Measurements from ENCODE around the gene LOC101059915.

The LOC101059915 gene

DNA sequence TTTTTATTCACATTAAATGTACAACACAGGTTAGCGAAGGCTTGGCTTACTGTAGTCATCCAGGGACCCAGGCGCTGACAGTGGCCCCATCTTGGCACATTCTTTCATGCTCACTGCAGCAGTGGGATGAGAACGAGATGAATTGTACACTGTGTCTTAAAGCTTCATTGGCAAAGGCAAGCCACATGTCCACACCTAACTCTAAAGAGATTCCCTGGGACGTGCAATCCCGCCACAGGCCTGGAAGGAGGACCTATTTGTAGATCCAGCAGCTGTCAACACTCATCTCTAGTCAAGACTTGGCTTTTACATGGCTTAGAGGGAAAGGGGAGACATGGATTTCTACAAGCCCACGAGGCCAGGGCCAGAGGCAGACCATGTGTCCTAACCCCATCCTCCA lies 33.0 kb upstream of the LOC101059915 start:
- Histone ChIP-seq H3K36me3 (no peaks in the 10 kb centered on the region), H3K27ac (no peak overlapping the region), H3K9me3 (no peaks in the 10 kb centered on the region), H3K4me1 (no peaks in the 10 kb centered on the region), H3K27me3 (no peaks in the 10 kb centered on the region), H3K4me3 (no peak overlapping the region)
- no peak for DNase-seq
- intact Hi-C loops (cut with DNase I; ENCODE audit: low total_unique reads) = no loop called here
- TF ChIP-seq POLR2A (IDR thresholded peaks at IDR 0.05) = no peak
- TF ChIP-seq, protein P1, sequence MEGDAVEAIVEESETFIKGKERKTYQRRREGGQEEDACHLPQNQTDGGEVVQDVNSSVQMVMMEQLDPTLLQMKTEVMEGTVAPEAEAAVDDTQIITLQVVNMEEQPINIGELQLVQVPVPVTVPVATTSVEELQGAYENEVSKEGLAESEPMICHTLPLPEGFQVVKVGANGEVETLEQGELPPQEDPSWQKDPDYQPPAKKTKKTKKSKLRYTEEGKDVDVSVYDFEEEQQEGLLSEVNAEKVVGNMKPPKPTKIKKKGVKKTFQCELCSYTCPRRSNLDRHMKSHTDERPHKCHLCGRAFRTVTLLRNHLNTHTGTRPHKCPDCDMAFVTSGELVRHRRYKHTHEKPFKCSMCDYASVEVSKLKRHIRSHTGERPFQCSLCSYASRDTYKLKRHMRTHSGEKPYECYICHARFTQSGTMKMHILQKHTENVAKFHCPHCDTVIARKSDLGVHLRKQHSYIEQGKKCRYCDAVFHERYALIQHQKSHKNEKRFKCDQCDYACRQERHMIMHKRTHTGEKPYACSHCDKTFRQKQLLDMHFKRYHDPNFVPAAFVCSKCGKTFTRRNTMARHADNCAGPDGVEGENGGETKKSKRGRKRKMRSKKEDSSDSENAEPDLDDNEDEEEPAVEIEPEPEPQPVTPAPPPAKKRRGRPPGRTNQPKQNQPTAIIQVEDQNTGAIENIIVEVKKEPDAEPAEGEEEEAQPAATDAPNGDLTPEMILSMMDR (IDR thresholded peaks at IDR 0.05) = no peak

DNA sequence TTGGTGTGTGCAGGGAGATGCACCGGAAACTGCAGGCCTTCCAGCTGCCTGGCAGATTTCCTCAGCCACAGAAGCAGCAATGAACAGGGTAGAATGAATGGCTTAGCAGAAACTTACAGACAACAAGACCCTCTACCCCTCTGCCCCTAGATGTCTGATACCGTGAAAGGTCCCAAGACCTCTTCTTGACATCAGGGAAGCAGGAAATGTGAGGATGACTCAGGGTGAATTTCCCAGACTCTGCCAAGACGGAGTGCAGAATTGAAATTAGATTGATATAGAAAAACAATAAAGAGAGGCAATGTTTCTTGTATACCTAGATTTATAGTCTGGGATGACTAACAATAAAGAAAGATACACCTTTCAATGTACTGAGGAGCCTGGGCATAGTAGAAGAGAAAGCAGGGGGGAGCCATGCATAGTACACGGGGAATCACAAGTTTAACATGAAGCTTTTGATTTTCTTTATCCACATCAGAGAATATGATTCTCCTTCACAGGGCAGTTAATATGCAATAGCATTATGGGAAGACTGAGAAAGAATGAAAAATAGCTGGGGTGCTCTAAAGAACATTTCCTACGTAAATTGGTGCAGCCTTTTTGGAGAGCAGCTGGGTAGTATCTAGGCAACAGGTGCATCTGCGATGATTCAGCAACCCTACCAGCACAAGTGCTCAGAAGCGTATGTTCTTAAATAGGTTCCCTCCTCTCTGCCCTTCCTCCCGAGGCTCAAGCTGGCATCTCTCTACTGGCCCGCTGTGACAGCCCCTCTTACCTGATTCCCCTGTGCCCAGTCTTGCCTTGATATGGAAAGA lies 30.7 kb upstream of the LOC101059915 start:
- intact Hi-C loops (cut with DNase I; ENCODE audit: low total_unique reads) = no loop called here
- H3K36me3 ChIP-seq = no peaks in the 10 kb centered on the region
- no peak for DNase-seq
- H3K4me1 ChIP-seq = no peaks in the 10 kb centered on the region
- no peak overlapping the region for H3K27ac ChIP-seq
- no peaks in the 10 kb centered on the region for H3K27me3 ChIP-seq
- TF ChIP-seq, protein P1 (IDR thresholded peaks at IDR 0.05) = no peak
- TF ChIP-seq POLR2A (IDR thresholded peaks at IDR 0.05) = no peak
- no peak overlapping the region for H3K4me3 ChIP-seq
- no peaks in the 10 kb centered on the region for H3K9me3 ChIP-seq

DNA sequence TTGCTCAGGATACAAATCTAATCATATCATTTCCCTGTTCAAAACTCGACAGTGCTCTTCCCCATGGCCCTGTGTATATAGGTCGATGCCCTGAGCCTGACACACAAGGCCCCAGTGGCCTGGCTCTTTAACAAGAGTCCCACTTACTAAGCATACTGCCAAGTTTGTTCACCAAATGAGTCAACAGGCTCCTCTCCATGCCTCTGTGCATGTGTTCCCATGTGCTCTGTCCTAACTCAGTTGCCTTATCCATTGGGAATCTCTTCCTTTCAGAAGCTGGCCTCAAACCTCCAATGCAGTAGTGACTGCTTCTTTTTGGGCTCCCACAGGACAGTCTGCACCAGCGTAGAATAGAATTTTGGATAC lies 30.1 kb upstream of the LOC101059915 start:
- Histone ChIP-seq H3K36me3 (no peaks in the 10 kb centered on the region), H3K27me3 (no peaks in the 10 kb centered on the region), H3K9me3 (no peaks in the 10 kb centered on the region), H3K4me1 (no peaks in the 10 kb centered on the region), H3K27ac (no peak overlapping the region), H3K4me3 (no peak overlapping the region)
- no peak for DNase-seq
- intact Hi-C loops (cut with DNase I; ENCODE audit: low total_unique reads) = no loop called here
- TF ChIP-seq POLR2A (IDR thresholded peaks at IDR 0.05) = no peak
- TF ChIP-seq, protein P1 (IDR thresholded peaks at IDR 0.05) = no peak

DNA sequence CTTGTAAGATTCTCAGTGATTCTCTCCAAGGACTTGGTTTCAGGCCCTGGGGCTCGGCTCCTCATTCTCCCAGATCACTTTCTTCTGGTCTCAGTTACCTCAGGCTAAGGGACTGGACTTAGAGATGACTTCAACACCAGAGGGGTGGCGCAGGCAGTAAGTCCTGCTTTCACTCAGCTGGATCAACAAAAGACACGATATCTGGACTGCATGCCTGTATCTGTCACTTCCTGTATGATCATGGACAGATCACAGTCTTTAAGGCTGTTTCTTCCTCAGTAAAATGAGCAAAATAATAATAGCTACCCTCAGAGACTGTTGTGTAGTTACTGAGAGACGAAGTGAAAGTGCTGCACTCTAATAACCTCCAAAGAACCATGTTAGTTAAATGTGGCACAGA lies 29.5 kb upstream of the LOC101059915 start:
- H3K4me3 ChIP-seq = no peak overlapping the region
- no peaks in the 10 kb centered on the region for H3K9me3 ChIP-seq
- intact Hi-C loops (cut with DNase I; ENCODE audit: low total_unique reads) = no loop called here
- H3K36me3 ChIP-seq = no peaks in the 10 kb centered on the region
- H3K27me3 ChIP-seq = no peaks in the 10 kb centered on the region
- TF ChIP-seq, protein P1 (IDR thresholded peaks at IDR 0.05) = no peak
- TF ChIP-seq POLR2A (IDR thresholded peaks at IDR 0.05) = no peak
- H3K27ac ChIP-seq = no peak overlapping the region
- no peak for DNase-seq
- no peaks in the 10 kb centered on the region for H3K4me1 ChIP-seq

DNA sequence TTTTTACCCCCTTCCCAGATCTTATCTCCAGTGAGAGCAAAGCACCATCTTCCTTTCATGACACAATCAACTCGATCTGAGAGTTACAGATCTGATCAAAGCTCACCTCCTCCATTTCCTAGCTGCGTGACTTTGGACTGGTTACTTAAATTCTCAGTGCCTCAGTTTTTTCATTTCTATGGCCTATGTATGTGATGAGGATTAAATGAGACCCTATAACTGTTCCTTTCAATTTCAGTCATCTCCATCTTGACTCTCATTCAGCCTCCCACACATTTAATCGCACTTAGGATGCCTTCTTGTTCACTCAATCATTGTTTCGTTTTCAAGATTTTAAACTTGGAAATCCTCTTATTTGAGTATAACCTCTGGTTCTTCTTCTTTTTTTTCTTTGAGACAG lies 28.9 kb upstream of the LOC101059915 start:
- no peaks in the 10 kb centered on the region for H3K27me3 ChIP-seq
- no peak overlapping the region for H3K4me3 ChIP-seq
- no peaks in the 10 kb centered on the region for H3K9me3 ChIP-seq
- DNase-seq = no peak
- no peak overlapping the region for H3K27ac ChIP-seq
- no peaks in the 10 kb centered on the region for H3K4me1 ChIP-seq
- intact Hi-C loops (cut with DNase I; ENCODE audit: low total_unique reads) = no loop called here
- no peaks in the 10 kb centered on the region for H3K36me3 ChIP-seq
- TF ChIP-seq, protein P1 (IDR thresholded peaks at IDR 0.05) = no peak
- TF ChIP-seq POLR2A (IDR thresholded peaks at IDR 0.05) = no peak
